Eye (tissue), 1 donor: ENCODE data around the gene KLHDC7A.

Source experiments
- DNase-seq: peaks from one replicate; pipeline ENCODE4 v3.0.0-alpha.2; 2015

KLHDC7A gene

GRCh38 chr1:18511149-18511873 is 30.6 kb downstream of the KLHDC7A start:
- peak; percentile 37 for DNase-seq

- no peak for DNase-seq
Measured at GRCh38 chr1:18511874-18512150, 31.1 kb downstream of the KLHDC7A start.

- no peak for DNase-seq
Measured at GRCh38 chr1:18512883-18513282, 32.2 kb downstream of the KLHDC7A start.

- no peak for DNase-seq
Measured at GRCh38 chr1:18513995-18514394, 33.3 kb downstream of the KLHDC7A start.

GRCh38 chr1:18515120-18515667 is 34.5 kb downstream of the KLHDC7A start:
- no peak for DNase-seq

GRCh38 chr1:18516473-18516872 is 35.7 kb downstream of the KLHDC7A start:
- DNase-seq, result no peak

- DNase-seq, result no peak
Measured at GRCh38 chr1:18526436-18527275, 45.9 kb downstream of the KLHDC7A start.

- DNase-seq, result no peak
Measured at GRCh38 chr1:18527514-18527913, 46.8 kb downstream of the KLHDC7A start.

- no peak for DNase-seq
Measured at GRCh38 chr1:18527921-18528320, 47.2 kb downstream of the KLHDC7A start.

- no peak for DNase-seq
Measured at GRCh38 chr1:18528616-18529015, 47.9 kb downstream of the KLHDC7A start.

GRCh38 chr1:18529714-18530113 is 49.0 kb downstream of the KLHDC7A start:
- no peak for DNase-seq

- no peak for DNase-seq
Measured at GRCh38 chr1:18530587-18531502, 50.1 kb downstream of the KLHDC7A start.

GRCh38 chr1:18531503-18531845 is 50.7 kb downstream of the KLHDC7A start:
- DNase-seq, result no peak

GRCh38 chr1:18532390-18533170 is 51.9 kb downstream of the KLHDC7A start:
- no peak for DNase-seq

GRCh38 chr1:18533259-18533658 is 52.5 kb downstream of the KLHDC7A start:
- DNase-seq, result no peak

- DNase-seq, result no peak
Measured at GRCh38 chr1:18534810-18535205, 54.1 kb downstream of the KLHDC7A start.
